Measurements from ENCODE around the gene SIGLEC11.

The SIGLEC11 gene

GRCh38 chr19:49923055-49924003 is 37.6 kb downstream of the SIGLEC11 start:
- DNase-seq = no peak

DNA sequence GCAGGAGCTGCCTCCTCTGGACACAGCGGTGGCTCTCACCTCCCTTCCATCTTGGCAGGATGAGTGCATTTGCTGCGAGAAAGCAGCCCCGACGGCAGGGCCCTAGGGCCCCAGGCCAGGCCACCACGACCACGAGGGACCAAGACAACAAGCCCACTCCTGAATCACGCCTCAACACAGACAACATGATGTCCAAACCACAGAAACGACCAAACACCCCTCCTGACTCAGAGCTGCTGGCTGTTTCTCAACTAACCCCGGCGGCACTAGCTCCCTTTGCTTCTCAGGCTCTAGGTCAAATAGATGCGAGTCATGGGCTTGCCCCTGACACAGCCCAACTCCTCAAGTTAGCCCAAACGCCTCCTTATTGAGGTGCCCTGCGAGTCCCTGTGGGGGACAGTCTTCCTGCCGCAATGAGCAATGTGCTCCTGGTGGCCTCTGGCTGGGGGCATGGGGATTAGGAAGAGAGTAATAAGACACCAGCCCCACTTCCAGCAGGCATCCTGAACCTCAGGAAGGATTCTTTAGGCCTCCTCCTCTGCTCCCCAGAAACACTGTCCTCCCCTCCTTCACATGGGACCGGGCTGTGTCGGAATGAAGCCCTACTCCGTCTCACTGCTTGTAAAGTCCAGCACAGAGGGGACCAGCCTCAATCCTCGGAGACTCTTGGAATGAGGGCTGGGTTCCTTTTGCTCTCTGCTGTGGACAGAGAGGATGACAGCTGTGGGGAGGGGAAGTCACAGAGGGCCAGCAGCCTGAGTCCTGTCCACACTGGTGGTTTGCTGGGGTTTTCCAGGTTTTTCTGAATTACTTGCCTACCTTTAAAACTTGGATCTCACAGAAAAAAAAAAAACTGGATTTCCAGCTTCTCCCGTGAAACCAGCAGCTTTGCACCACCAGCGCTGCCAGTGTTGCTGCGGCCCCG is 38.8 kb downstream of the SIGLEC11 start:
- DNase-seq = no peak

DNA sequence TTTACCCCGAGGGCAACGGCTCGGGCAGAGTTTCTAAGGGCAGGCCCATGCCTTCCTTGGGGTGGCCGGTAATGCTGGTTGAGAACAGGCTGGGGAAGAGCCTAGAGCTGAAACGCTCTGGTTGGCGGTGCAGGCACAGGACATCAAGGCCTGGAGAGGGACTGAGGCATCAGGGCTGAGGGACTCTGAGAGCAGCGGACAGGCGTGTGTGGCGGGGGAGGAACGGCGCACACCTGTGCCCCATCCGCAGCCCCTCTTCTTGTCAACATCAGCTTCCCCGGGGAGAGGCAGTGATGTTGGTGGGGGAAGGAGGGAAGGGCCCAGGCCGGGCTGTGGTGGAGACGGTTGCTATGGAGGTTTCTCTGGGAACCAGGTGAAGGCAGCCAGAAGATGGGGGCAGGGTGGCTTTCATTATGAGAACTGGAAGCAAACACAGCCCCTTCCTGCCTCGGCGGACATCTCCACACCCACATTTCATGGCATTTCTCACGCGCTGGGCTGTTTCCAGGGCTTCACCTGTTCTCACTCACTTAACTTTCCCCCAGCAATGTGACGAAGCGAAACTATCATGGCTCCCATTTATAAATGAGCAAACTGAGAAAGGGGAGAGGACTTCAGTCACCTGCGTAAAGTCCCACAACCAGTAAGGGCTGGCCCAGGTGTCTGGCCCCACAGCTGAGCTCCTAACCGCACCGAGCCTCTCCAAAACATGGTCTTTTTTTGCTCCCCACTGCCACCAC is 40.2 kb downstream of the SIGLEC11 start:
- DNase-seq = no peak

DNA sequence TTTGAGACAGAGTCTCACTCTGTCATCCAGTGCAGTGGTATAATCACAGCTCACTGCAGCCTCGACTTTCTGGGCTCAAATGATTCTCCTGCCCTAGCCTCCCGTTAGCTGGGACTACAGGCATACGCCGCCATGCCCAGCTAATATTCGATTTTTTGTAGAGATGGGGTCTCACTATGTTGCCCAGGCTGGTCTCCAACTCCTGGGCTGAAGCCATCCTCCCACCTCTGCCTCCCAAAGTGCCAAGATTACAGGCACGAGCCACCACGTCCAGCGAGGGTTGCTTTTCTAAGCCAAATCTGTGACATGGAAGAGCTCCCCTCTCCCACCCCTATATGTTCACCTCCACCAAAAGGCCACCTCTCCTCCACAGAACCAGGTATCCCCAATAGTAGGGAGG is 42.9 kb downstream of the SIGLEC11 start:
- DNase-seq = no peak

DNA sequence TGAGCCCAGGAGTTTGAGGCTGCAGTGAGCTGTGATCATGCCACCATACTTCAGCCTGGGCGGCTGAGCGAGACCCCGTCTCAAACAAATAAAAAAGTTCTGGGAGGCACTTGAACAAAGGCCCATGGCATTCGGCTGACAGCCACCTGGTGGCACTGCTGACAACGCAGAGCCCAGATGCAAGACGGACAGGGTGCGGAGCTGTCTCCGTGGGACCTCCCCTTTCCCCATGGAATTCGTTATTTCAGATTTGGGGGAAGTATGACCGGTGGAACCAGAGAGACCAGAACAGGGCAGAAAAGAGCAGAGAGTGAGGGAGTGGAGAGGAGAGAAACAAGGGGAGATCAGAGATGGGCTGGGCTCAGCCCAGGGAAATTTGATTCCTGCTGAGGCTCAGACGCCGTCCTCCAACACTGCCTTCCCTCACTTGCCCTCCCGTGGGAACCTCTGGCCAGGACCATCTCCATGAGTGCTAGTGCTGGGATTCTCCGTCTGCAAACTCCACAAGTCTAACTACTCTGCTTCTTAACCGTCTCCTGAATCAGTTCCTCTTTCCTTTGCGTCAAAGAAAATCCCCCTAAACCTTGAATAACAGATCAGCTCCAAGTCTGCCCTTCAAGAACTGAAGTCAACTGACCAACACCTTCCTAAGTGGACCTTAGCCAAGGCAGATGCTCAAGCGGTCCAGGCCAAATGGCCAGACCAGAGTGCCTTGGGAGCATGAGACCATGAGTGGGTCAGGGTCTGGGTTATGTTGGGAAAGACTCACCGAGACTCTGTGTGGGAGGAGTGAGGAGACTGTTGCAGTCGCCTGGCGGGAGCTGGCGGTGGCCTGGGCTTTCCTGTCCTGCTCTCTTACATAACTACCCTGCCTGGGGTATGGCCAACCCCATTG is 43.9 kb downstream of the SIGLEC11 start:
- DNase-seq = no peak

GRCh38 chr19:49915271-49915670 is 45.7 kb downstream of the SIGLEC11 start:
- DNase-seq = no peak

GRCh38 chr19:49913720-49914119 is 47.3 kb downstream of the SIGLEC11 start:
- DNase-seq = no peak

DNA sequence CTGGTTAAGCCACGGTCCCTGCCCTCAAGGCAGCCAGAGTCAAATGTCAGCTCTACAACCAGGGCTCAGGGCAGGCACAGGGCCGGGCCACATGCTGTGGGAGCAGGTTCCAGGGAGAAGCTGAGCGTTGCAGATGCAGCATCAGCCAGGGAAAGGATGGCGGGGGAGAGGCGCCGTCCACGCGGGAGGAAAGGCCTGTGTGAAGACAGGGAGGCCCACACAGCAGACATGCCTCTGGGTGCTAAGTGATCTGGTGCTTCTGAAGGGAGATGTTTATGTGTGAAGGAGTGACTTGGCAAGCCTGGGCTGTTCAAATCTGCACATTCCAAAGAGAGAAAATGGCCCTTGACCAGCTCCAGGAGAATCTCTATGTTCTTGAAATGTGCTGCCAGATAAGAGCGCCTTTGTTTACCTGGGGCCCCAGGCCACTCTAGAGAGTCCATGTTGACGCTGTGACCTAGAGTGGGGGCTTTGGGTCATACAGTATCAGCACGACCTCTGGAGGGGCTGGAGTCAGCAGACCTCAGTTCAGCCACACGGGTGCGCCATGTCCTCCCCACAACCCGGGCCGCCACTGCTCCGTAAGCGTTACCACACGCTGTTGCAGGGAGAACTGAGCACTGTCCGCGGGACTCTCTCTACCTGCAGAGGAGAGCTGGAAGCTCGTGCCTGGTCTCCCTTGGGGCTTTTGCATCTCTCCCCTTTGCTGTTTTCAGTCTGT is 47.8 kb downstream of the SIGLEC11 start:
- DNase-seq = no peak

- DNase-seq = no peak
Measured at GRCh38 chr19:49911381-49912145, 49.4 kb downstream of the SIGLEC11 start.

DNA sequence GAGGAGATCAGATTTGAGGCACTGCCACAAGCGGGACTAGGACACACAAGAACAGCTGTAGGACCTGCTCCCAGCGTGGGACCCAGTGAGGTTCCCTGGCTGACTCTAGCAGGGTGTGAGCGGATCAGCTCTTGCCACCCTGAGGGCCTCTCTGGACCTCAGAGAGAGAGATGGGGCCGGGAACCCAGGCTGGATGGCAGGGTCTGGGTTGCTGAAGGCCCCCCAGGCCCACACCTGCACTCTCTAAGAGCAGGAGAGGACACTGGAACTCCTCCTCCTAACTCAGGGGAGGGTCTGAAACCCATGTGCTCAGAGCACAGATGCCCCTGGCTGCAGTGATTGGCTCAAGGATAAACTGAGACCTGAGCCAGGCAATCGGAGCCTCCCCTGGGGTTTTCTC is 50.8 kb downstream of the SIGLEC11 start:
- no peak for DNase-seq

- no peak for DNase-seq
Measured at GRCh38 chr19:49908480-49909420, 52.2 kb downstream of the SIGLEC11 start.

DNA sequence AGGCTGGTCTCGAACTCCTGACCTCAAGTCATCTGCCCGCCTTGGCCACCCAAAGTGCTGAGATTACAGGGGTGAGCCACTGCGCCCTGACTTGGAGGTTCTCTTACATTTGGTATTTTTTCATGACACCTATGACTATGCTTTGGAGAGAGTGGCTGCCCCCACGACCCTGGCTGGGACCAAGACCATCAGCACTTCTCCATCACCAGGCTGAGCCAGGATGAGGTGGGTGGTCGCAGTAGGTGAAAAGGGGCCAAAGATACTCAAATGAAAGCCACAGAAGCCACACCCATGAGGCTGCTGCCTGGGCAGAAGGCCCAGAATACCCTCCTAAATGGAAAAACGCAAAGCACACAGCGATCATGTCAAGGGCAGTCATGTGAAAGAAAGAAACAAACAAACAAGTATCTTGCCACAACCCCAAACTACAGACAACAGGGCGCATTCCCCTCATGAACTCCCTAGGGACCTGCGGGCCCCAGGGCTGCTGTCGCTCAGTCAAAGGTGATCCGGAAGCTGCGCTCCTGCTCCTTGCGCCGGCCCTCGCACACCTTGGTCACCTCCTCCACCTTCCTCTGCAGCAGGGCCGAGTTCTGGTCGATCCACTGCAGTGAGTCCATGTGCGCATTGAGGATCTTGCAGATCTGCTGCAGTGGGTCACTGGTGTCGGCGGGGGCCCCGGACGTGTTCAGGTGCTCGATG is 53.1 kb downstream of the SIGLEC11 start:
- DNase-seq = no peak

- no peak for DNase-seq
Measured at GRCh38 chr19:49906879-49907564, 54.0 kb downstream of the SIGLEC11 start.

DNA sequence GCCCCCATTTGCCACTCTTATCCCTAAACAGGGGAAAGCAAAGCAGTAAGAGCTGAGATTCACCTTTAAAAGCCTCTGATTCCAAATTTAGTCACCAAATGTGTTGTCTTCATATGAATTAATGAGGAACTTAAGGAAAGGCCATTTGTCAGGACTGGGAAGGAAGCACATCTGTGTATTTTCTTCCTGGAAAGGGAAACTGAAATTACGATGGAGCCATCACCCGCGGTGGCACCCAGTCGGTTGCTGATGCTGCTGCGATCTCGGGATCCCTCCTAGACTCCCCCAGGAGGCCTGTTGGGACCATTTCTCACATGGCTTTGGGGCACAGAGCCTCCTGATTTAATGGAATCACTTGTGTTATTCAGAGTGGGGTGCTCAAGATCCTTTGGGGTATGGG is 56.8 kb downstream of the SIGLEC11 start:
- no peak for DNase-seq
